HepG2 (cell line): ENCODE measurements around the gene SDR42E2.

Experiments used
- ATF7 ChIP-seq, 2 experiments: fragments of 450-650 bp in 1 of 2; sonication (generic) in 1 of 2; formaldehyde crosslinking in 1 of 2; IDR thresholded peaks; 2 replicates each; pipeline versions ENCODE4 v1.4.0 to v1.6.1; 2016 to 2020; ENCODE audit warnings: antibody characterized with exemption in 1 of 2, mild to moderate bottlenecking in 1 of 2, missing genetic modification reagents in 1 of 2
- BHLHE40 ChIP-seq: IDR thresholded peaks from 2 replicates; pipeline ENCODE4 v1.6.1; 2011; ENCODE audit warnings: low read length, improper control_type of control experiment
- FOXJ3 ChIP-seq: sonication (generic); formaldehyde crosslinking; IDR thresholded peaks from 2 replicates; pipeline ENCODE4 v1.4.0; 2020; ENCODE audit warnings: missing genetic modification reagents, mild to moderate bottlenecking, borderline replicate concordance
- FOXK2 ChIP-seq: fragments of 450-650 bp; IDR thresholded peaks from 2 replicates; pipeline ENCODE4 v1.6.1; 2016
- GTF3A ChIP-seq: sonication (generic); formaldehyde crosslinking; conservative IDR thresholded peaks from 2 replicates; pipeline ENCODE4 v1.4.0; 2020; ENCODE audit warnings: mild to moderate bottlenecking, missing genetic modification reagents
- HDAC6 ChIP-seq: fragments of 200-600 bp; sonication (generic); IDR thresholded peaks from 2 replicates; pipeline ENCODE4 v1.7.0; 2017; ENCODE audit warnings: mild to moderate bottlenecking, antibody characterized with exemption, low read length, low read depth
- POLR2AphosphoS5 ChIP-seq: IDR thresholded peaks from 2 replicates; pipeline ENCODE4 v1.6.1; 2012; ENCODE audit warnings: low read depth, low read length
- SIN3A ChIP-seq: IDR thresholded peaks from 2 replicates; pipeline ENCODE4 v1.6.1; 2011; ENCODE audit warnings: low read depth, mild to moderate bottlenecking, control low read depth, low read length, borderline replicate concordance
- ZBTB1 ChIP-seq: sonication (generic); formaldehyde crosslinking; IDR thresholded peaks from 2 replicates; pipeline ENCODE4 v1.4.0; 2020; ENCODE audit warnings: missing genetic modification reagents, borderline replicate concordance
- TF ChIP-seq, protein P1 (sequence below): sonication (generic); formaldehyde crosslinking; IDR thresholded peaks from 2 replicates; pipeline ENCODE4 v1.5.0; 2020; ENCODE audit warnings: mild to moderate bottlenecking, missing genetic modification reagents, moderate library complexity
- TF ChIP-seq, protein P2 (sequence below): IDR thresholded peaks from 2 replicates; pipeline ENCODE4 v1.6.1; 2012; ENCODE audit warnings: inconsistent platforms
- TF ChIP-seq, protein P3 (sequence below): sonication (generic); formaldehyde crosslinking; IDR thresholded peaks from 2 replicates; pipeline ENCODE4 v1.4.0; 2020; ENCODE audit warnings: missing genetic modification reagents

DNA sequence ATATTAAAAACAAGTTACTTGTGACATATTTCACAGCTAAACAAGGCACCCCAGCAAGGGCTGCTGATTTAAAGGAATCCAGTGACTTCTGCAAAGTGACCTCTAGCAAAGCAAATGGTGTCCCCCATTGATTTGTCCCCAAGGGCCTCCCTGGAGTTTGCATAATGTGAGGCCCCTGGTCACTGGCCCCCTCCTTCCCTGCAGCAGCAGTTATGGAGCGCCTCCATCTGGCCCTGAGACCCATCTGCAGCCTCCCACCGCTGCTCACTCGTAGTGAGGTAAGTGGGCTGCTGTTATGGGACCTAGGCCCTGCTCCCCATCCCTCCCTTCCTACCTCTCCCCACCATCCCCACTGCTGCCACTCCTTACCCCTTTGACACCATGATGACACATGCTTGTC lies 24.2 kb downstream of the SDR42E2 start:
- TF ChIP-seq, protein P1, sequence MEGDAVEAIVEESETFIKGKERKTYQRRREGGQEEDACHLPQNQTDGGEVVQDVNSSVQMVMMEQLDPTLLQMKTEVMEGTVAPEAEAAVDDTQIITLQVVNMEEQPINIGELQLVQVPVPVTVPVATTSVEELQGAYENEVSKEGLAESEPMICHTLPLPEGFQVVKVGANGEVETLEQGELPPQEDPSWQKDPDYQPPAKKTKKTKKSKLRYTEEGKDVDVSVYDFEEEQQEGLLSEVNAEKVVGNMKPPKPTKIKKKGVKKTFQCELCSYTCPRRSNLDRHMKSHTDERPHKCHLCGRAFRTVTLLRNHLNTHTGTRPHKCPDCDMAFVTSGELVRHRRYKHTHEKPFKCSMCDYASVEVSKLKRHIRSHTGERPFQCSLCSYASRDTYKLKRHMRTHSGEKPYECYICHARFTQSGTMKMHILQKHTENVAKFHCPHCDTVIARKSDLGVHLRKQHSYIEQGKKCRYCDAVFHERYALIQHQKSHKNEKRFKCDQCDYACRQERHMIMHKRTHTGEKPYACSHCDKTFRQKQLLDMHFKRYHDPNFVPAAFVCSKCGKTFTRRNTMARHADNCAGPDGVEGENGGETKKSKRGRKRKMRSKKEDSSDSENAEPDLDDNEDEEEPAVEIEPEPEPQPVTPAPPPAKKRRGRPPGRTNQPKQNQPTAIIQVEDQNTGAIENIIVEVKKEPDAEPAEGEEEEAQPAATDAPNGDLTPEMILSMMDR (CRISPR knock-in tag), result peak; percentile 84
- TF ChIP-seq BHLHE40 (no peak), FOXK2 (no peak), HDAC6 (no peak), GTF3A (CRISPR knock-in tag) (no peak), FOXJ3 (CRISPR knock-in tag) (no peak), SIN3A (no peak), POLR2AphosphoS5 (no peak), ZBTB1 (CRISPR knock-in tag) (no peak), ATF7 (IDR thresholded peaks at IDR 0.05) (no peak), ATF7 (CRISPR knock-in tag; IDR thresholded peaks at IDR 0.05) (no peak)
- TF ChIP-seq, protein P2, sequence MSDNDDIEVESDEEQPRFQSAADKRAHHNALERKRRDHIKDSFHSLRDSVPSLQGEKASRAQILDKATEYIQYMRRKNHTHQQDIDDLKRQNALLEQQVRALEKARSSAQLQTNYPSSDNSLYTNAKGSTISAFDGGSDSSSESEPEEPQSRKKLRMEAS, result no peak
- TF ChIP-seq, protein P3, sequence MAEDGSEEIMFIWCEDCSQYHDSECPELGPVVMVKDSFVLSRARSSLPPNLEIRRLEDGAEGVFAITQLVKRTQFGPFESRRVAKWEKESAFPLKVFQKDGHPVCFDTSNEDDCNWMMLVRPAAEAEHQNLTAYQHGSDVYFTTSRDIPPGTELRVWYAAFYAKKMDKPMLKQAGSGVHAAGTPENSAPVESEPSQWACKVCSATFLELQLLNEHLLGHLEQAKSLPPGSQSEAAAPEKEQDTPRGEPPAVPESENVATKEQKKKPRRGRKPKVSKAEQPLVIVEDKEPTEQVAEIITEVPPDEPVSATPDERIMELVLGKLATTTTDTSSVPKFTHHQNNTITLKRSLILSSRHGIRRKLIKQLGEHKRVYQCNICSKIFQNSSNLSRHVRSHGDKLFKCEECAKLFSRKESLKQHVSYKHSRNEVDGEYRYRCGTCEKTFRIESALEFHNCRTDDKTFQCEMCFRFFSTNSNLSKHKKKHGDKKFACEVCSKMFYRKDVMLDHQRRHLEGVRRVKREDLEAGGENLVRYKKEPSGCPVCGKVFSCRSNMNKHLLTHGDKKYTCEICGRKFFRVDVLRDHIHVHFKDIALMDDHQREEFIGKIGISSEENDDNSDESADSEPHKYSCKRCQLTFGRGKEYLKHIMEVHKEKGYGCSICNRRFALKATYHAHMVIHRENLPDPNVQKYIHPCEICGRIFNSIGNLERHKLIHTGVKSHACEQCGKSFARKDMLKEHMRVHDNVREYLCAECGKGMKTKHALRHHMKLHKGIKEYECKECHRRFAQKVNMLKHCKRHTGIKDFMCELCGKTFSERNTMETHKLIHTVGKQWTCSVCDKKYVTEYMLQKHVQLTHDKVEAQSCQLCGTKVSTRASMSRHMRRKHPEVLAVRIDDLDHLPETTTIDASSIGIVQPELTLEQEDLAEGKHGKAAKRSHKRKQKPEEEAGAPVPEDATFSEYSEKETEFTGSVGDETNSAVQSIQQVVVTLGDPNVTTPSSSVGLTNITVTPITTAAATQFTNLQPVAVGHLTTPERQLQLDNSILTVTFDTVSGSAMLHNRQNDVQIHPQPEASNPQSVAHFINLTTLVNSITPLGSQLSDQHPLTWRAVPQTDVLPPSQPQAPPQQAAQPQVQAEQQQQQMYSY (CRISPR knock-in tag), result no peak
